Activated CD8-positive, alpha-beta memory T cell treated with anti-CD3 and anti-CD28 coated beads for 36 hours (primary cell): ENCODE data around the gene ADAMTS2. TPM values are rescaled to one million over a fixed set of nuclear protein-coding genes. Genes with fewer than 3 reads are reported as not detected.
"Not testable (repeated sequence)": the region's sequence is repeated elsewhere in the genome, so short reads cannot be mapped to it uniquely, and the experiment has no call there.

ENCODE experiments used
- CTCF ChIA-PET: fragments of 350-600 bp; sonication (Branson Sonifier 250); formaldehyde crosslinking; loops from one replicate; lab custom pipeline; 2021; ENCODE audit warnings: antibody characterized with exemption; lab: Charles Lee
- POLR2A ChIA-PET: fragments of 350-600 bp; sonication (Branson Sonifier 250); formaldehyde crosslinking; loops from one replicate; lab custom pipeline; 2021; ENCODE audit warnings: antibody characterized with exemption; lab: Charles Lee
- total RNA-seq, 2 experiments: library from RNA; stranded (reverse); gene quantifications; one replicate each; pipeline ENCODE4 v1.2.3, GENCODE V29; 2021

Gene ADAMTS2
- total RNA-seq, 2 experiments from 2014 or later, result not detected

DNA sequence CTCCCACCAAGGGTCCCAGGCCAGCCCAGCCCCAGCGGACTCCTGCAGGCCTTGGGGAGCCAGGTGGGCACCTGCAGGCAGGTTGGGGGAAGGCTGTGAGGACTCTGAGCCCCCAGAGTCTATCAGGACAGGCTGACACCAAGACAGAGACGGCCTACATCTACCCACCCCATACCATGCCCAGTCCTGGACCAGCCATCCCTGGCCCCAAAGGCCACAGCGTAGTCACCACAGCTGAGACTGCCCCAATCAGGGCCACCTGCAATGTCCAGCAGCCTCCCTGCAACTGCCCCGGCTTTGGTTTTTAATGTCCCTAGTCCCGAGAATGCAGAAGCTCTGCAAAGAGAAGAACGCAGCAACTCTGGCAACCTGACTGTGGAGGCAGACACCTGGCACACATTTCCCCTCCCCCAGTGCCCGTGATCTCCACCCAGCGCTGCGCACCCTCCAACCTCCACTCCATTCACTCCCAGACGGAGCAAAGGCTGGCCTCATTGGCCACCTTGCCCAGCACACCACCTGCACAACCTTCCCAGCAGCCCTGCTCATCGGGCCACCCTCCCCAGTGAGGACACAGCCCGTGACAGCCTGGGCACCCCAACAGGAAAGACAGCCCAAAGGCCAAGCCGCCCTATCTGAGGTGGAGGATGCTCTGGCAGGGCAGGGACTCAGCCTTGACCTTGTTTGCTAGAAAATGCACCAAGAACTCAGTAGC, 14.9 kb downstream of the ADAMTS2 start:
- ChIA-PET POLR2A (no interaction called here), CTCF (no interaction called here)

- ChIA-PET POLR2A (no interaction called here), CTCF (no interaction called here)
Observed at GRCh38 chr5:179328291-179328690, 17.0 kb downstream of the ADAMTS2 start.

DNA sequence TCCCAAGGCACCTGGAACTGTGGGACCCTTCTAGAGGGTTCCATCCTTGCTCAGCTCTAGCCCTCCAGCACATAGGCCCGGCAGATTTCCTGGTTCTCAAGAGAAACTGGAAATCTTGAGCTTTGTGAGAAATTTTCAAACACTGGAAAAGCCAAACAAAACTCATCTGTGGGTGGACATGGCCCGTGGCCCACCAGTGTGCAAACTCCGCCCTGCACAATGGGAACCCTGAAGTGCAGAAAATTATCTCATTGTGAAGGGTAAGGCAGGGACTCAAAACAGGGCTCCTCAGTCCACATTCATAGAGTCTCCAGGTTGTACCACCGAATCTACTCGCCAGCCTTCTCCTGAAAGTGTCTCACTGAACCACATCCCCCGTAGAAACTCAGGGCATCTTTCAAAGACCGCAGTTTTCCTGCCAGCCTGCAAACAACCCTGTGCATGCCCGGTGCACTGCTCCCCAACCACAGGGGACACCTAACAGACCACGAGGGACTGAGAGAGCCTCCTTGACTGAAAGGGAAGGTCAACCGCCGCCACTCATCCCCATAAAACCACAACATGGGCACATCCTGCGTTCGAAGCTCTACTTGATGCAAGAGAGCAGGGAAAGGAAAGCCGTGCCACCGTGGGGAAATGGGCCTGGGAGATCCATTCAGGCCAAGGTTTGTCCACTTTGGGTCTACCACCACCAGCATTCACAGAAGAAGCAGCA, 18.1 kb downstream of the ADAMTS2 start:
- ChIA-PET CTCF (no interaction called here), POLR2A (no interaction called here)

DNA sequence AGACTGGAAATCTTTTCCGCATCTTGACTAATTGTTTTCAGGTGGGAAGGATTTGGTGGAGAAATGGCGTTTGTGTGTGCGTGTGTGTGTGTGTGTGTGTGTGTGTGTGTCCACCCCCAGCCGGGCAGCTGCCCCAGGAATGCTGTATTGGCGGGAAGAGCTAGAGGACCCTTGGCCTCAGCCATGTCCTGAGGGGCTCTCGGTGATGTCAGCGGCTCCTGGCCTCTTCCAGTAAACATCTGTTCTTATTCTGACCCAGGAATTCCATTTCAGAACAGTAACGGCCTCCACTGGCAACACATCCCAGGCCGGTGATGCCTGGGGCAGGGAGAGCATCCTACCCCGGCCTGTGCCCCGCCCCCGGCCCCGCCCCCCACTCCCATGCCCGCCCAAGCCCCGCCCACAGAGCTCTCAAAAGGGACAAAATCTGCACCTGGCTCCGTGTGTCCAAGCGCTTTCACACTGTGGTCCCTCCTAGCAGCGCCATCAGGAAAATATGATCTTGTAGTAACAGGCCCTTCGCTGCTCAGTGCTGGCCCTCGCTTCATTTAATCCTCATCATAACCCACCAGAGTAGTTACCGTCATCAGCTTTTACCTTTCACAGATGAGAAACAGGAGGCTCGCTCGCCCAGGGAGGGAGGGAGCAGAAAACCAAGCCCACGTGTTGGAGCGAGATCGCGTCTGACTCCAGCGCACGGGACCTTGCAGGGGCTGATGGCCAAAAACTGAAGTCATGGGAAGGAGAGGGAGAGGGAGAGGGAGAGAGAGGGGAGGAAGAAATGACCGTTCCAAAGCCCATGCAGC, 18.9 kb downstream of the ADAMTS2 start:
- POLR2A ChIA-PET, result no interaction called here
- CTCF ChIA-PET, result no interaction called here

- ChIA-PET POLR2A (no interaction called here), CTCF (no interaction called here)
Observed at GRCh38 chr5:179325296-179326031, 19.8 kb downstream of the ADAMTS2 start.

DNA sequence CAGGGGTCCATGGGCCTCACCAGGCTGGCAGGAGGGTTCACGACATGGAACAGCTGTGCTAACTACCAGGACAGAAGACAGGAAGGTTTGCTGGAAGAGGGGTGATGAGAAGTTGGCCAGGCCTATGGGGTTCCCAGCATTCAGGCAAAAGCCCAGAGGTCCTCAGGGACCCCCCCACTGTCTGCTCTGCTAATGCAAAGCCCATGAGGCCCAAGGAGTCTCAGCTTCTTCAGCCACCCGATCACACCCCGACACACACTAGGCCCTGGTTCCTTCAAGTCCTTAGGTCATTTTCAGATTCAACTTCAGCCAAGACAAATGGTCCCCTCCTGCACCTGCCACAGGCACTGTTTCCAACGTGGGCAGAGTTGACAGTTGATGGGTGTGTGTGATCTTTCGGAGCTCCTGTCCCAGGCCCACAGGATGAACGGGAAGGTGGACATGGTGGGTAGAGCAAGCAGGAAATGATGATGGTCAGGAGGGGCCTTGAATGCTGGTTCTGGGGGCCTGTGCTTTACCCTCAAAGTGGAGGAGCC, 20.4 kb downstream of the ADAMTS2 start:
- CTCF ChIA-PET, result interaction anchor here (0.6 kb wide), 1 partner anchor 167 kb away, joined by 3 read pairs; no protein-coding TSS in a partner anchor
- POLR2A ChIA-PET, result no interaction called here

DNA sequence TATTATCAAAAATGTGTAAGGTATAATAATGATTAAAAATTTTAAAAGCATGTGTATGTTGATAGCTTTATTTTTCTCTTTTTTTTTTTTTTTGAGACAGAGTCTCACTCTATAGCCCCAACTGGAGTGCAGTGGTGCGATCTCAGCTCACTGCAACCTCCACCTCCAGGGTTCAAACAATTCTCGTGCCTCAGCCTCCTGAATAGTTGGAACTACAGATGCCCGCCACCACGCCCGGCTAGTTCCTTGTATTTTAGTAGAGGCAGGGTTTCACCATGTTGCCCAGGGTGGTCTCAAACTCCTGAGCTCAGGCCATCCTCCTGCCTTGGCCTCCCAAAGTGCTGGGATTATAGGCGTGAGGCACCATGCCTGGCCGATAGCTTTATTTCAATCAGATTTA, 20.9 kb downstream of the ADAMTS2 start:
- POLR2A ChIA-PET, result not testable (repeated sequence)
- CTCF ChIA-PET, result interaction anchor here (0.6 kb wide), 1 partner anchor 166 kb away, joined by 3 read pairs; no protein-coding TSS in a partner anchor

DNA sequence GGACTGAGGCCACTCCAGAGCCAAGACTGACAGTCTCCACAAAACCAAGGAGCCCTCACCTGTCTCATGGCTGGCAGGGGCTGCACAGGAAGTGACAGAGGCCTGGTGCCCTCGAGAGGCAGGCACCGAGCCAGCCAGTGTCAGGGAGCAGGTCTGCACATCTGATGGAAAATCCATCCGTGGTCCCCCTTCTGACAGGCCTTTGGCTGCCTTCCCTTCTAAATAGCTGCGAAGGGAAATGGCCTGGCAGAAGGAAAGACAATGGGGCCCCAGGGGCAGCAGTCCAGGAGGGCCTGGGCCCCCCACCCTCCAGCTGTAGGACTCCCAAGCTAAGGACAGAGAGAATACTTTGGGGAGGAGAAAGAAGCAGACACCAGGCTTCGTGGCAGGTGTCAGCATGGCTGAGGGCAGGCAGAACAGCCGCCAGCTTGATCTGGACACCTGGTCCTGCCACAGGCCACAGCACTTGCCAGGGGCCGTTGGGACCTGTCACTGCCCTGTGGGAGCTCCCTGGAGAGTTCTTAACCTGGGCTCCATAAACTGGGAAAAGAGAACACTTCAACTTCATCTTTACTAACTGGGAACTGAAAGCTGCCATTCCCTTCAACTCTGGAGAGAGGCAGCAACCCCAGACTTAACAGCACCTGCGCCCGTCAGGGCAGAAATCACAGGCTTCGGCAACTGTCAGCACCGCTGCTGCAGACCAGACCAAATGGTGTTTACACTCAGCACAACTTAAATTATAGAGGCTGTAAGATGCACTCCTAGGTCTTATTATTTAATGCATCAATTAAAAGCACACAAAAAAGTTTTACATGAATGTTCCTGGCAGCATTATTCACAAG, 22.0 kb downstream of the ADAMTS2 start:
- CTCF ChIA-PET, result interaction anchor here (0.5 kb wide), 1 partner anchor 291 kb away, joined by 3 read pairs; no protein-coding TSS in a partner anchor
- POLR2A ChIA-PET, result no interaction called here

- POLR2A ChIA-PET, result no interaction called here
Observed at GRCh38 chr5:179322071-179323025, 22.9 kb downstream of the ADAMTS2 start.

DNA sequence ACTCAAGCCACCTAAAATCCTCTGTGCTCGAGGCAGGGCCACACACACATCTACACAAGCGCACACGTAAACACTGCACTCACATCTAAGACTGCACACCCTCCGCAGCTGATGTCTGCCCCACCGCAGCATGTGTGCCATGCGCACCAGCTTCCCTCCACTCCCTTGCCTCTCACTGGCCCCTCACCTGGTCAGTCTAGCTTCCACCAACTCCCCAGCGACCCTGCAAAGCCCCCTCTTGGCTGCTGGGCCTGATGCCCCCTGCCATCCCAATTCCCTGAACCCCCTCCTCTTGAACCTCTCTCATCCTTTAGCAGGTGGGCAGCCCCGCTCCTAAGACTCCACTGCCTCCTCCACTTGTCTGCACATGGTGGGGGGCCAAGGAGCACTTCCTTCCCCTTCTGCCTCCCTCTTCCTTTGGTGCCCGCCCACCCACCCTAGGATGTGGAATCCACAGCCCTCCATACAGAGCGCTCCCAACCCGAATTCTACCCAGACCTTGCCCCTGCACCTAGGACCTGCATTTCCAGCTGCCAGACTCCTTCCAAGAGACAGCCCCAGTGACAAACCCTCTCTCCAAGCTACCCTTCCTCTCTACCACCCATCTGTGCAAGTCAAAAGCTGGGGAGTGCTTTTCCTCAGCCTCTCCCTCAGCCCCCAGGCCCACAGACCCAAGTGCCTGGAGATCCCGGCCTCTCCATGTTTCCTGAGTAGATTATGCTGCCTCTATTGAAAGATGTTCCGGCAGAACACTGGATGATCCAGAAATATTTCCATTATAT, 23.9 kb downstream of the ADAMTS2 start:
- CTCF ChIA-PET, result no interaction called here
- POLR2A ChIA-PET, result no interaction called here

More at GRCh38 chr5:179322071-179323025, 22.9 kb downstream of the ADAMTS2 start:
- CTCF ChIA-PET, result interaction anchor here (0.6 kb wide), 1 partner anchor 219 kb away, joined by 3 read pairs; no protein-coding TSS in a partner anchor

GRCh38 chr5:179319741-179320281, 25.4 kb downstream of the ADAMTS2 start:
- CTCF ChIA-PET, result no interaction called here
- POLR2A ChIA-PET, result no interaction called here

DNA sequence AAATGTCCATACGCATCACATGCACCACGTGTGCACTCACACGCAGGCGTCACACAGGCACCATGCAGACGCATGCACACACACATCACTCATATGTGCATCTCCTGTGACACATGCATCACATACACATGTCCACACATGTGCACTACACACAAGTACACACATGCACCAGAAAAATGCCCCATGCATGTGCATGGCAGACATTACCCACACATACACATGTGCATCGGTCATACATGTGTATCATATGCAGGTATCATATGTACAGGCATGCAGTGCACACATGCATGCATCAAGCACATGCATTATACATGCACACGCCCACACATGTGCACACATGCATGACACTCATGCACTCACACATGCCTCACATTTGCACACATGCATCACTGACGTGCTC, 26.1 kb downstream of the ADAMTS2 start:
- ChIA-PET POLR2A (no interaction called here), CTCF (no interaction called here)

DNA sequence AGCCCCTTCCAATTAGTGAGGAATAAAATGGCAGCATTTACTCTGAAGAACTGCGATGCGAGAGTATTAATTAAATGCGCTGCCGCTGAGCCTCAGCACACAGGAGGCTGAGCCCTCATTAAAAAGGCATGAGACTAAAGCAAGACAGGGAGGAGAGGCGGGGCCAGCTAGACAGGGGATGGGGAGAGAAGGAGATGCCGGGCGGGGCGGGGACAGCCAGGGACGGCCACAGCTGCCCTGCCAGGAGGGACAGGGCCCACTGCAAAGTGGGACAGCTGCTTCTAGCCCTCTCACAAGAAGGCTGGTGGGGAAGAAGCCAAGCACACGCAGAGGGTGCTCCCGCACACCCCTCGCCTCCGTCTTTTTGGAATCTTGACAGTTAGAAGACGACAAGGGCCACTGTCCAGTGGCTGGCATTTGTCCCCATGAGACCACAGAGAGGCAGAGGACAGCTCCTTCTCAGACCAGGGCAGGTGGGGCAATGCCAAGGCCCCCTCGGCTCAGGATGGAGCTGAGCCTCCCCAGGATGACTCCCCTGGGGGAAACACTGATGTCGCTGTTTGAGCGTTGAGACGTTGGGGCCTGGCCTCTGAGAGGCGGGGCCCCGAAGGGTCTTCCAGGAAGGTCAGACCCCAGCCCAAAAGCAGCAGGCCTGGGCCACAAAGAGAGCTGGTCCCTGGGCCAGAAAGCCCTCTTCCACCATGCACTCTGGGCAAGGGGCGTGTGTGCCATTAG, 26.9 kb downstream of the ADAMTS2 start:
- CTCF ChIA-PET, result no interaction called here
- POLR2A ChIA-PET, result no interaction called here

DNA sequence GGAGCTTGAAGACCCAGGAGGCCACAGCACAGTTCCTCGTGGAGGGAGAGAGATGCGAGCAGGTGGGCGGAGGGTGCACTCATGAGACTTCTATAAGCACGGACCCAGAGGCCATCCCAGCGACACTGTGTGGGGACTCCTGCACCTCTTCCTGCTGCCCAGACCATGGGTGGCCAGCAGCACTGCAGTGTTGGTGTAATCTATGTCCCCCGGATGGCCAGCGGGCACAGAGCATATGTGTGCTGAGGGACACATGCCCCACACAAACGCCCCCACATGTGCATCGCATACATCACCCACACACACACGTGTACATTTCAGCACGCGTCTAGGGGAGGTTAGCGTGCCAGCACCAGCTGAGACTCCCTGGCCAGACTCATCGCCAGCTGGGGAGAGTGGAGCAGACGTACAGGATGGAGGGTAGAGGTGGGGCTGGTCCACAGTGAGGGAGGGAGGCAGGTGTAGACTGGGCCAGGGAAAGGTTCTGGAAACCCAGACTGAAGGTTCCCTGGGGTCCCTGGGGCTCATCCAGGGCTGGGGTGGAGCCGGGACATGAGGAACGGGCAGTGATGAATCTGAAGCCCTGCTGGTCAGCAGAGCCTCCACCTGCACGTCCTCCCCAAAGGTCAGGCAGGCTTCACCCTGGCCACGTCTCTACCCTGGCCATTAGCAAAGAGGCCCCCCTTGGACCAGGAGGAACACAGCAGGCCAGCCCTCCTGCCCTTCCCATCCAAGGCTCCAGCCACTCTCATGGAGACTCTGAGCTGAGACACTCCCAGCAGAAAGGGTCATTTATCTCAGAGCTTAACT, 27.6 kb downstream of the ADAMTS2 start:
- POLR2A ChIA-PET, result no interaction called here
- CTCF ChIA-PET, result no interaction called here

DNA sequence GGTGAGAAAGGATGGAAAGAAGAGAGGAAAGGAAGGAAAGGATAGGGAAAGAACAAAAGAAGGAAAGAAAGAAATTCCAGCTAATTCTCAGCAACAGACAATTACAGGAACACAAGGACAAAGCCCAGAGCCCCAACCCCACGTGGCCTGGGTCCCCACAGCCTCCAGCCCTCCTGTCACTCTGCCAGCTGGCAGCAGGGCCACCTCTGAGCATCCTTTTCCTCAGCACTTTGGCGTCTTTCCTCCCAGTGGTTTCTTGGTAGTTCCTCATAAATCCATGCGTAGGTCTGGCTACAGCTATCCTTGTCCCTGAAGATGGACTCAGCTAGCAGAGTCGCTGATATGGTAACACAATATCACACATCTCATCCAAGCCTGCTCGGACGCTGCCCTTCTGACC, 28.3 kb downstream of the ADAMTS2 start:
- CTCF ChIA-PET, result no interaction called here
- POLR2A ChIA-PET, result no interaction called here
